ENCODE data around the gene NPHP4. TPM values are rescaled to one million over a fixed set of nuclear protein-coding genes. Genes with fewer than 3 reads are reported as not detected.
A peak's percentile ranks its signal among the peaks of the same experiment; 100 is the strongest.

Gene NPHP4
- total and polyA plus RNA-seq, 2 experiments from 2014 or later = 6.4 to 12.7 TPM

DNA sequence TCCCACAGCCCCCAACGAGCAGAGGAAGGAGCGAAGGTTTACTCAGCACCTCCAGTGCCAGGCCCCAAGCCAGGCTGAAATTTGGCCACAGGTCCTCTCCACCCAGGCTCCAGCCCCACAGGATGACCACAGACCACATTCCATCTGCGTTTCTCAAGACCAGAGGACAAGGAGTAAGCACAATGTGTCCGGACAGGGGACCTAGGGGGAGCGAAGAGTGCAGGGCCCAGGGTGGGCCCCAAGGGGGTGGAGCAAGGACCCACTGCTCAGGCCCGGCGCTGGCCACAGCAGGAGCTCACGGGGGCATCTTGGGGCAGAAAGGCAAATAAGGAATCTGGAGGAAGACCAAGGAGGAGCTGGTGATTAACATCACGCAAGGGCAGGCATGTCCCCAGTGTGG is 100.5 kb downstream of the NPHP4 start:
- Histone ChIP-seq H3K27me3 (no peaks in the 10 kb centered on the region), H3K4me1 (ENCODE audit: low read depth) (no peaks in the 10 kb centered on the region), H3K36me3 (no peaks in the 10 kb centered on the region), H3K27ac (no peak overlapping the region), H3K4me3 (no peak overlapping the region), H3K9me3 (ENCODE audit: low read depth) (no peaks in the 10 kb centered on the region)
- TF ChIP-seq, protein P1, sequence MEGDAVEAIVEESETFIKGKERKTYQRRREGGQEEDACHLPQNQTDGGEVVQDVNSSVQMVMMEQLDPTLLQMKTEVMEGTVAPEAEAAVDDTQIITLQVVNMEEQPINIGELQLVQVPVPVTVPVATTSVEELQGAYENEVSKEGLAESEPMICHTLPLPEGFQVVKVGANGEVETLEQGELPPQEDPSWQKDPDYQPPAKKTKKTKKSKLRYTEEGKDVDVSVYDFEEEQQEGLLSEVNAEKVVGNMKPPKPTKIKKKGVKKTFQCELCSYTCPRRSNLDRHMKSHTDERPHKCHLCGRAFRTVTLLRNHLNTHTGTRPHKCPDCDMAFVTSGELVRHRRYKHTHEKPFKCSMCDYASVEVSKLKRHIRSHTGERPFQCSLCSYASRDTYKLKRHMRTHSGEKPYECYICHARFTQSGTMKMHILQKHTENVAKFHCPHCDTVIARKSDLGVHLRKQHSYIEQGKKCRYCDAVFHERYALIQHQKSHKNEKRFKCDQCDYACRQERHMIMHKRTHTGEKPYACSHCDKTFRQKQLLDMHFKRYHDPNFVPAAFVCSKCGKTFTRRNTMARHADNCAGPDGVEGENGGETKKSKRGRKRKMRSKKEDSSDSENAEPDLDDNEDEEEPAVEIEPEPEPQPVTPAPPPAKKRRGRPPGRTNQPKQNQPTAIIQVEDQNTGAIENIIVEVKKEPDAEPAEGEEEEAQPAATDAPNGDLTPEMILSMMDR (IDR thresholded peaks at IDR 0.05; ENCODE audit: low read depth, low read length) = no peak
- DNase-seq (ENCODE audit: low read depth in 1 of 2, low spot score in 1 of 2) = peak in 1 of 2 donors; percentile 71

DNA sequence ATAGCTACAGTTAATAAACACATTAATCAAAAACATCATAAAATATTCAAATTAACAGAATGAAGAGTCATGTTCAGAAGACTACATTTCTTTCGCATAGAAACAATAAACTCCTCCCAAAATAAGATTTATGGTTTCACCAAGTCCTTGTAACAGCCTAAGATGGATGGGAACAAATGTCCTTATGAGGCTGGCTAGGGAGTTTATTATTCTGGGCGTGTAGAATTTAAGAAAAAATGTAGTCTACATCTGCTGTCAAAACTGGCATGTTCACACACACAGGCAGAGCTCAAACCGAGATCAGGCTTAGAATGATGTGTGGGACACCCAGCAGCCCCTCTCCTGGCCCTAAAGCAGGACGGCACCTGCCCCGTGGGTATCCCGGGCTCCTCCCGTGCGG is 101.1 kb downstream of the NPHP4 start:
- Histone ChIP-seq H3K4me1 (ENCODE audit: low read depth) (no peaks in the 10 kb centered on the region), H3K27ac (no peak overlapping the region), H3K4me3 (no peak overlapping the region), H3K9me3 (ENCODE audit: low read depth) (no peaks in the 10 kb centered on the region), H3K27me3 (no peaks in the 10 kb centered on the region), H3K36me3 (no peaks in the 10 kb centered on the region)
- TF ChIP-seq, protein P1 (IDR thresholded peaks at IDR 0.05; ENCODE audit: low read depth, low read length) = no peak
- DNase-seq (ENCODE audit: low read depth in 1 of 2, low spot score in 1 of 2) = no peak

DNA sequence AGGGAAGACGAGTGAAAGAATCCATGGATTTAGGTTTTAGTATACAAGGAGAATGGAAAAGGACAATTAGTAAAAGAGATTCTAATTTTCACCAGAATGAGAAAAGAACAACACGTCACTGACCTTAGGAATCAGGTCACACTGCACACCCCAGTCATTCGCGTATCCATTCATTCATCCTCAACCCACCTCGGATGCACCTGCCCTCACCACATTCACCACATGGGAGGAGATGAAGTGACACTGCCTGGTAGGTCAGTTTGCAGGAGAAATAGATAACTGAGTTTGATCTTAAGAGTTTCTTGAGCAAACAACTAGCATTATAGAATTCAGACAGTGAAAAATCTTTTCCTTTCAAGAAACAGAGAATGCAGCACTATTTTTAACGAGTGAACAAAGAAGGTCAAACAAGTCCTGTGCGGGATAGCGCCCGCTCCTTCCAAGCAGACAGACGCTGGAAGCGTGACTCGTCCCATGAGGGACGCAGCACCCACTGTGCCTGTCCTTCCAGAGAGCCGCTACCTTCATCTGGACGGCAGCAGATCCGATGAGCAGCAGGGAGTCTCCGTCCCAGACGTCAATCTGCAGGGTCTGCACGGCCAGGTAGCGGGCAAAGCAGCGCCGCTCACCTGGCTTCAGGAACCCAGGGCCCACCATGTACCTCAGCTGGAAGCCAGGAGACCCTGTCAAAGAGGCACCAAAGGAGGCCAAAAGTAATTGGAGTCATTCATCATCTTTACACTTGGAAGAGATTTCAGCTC is 101.7 kb downstream of the NPHP4 start:
- peaks cover 4% of the 10 kb centered on the region for H3K4me1 ChIP-seq (ENCODE audit: low read depth)

DNA sequence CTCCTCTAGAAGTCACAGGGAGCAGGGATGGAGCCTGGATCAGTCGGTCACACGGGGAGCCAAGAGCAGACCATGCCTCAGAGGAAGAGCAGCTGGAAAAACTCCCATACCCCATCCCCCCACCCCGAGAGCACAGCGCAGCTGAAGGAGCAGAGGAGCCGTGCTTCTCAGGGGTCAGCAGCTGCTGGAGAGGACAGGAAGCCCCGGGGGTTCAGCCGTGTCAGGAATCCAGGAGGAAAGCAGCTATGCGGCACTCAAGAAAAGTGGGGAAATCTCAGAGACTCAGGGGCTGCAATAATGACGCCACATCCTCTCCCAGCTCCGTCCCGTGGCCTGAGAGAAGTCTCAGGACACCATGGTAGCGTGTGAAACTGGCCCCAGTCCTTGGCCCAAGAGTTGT is 102.3 kb downstream of the NPHP4 start:
- Histone ChIP-seq H3K27ac (no peak overlapping the region), H3K36me3 (no peaks in the 10 kb centered on the region), H3K9me3 (ENCODE audit: low read depth) (no peaks in the 10 kb centered on the region), H3K27me3 (no peaks in the 10 kb centered on the region), H3K4me1 (ENCODE audit: low read depth) (peaks cover 4% of the 10 kb centered on the region), H3K4me3 (no peak overlapping the region)
- TF ChIP-seq, protein P1 (IDR thresholded peaks at IDR 0.05; ENCODE audit: low read depth, low read length) = no peak
- DNase-seq (ENCODE audit: low read depth in 1 of 2, low spot score in 1 of 2) = peak in 1 of 2 donors; percentile 4

More for the DNA sequence above, 101.7 kb downstream of the NPHP4 start:
- TF ChIP-seq, protein P1 (IDR thresholded peaks at IDR 0.05; ENCODE audit: low read depth, low read length) = no peak
- H3K9me3 ChIP-seq (ENCODE audit: low read depth) = no peaks in the 10 kb centered on the region
- H3K36me3 ChIP-seq = no peaks in the 10 kb centered on the region
- no peak overlapping the region for H3K27ac ChIP-seq
- H3K4me3 ChIP-seq = no peak overlapping the region
- DNase-seq (ENCODE audit: low read depth in 1 of 2, low spot score in 1 of 2) = no peak
- H3K27me3 ChIP-seq = no peaks in the 10 kb centered on the region

DNA sequence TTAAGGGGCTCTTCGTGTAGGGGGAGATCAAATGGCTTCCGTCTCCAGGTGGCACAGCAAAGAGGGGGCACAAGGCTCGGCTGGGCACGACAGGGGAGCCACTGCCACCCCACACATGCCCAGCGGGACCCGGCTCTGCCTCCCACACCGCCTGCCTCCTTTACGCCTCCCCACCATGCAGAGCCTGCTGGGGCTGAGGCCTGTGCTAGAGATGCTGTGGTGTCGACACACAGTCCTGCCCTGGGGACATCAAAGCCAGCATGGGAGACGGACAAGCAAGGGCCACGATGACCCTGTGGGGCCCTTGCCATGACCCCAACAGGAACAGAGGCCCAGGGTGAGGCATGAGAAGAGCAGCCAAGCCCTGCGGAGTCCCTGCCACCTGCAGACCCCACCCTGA is 102.8 kb downstream of the NPHP4 start:
- Histone ChIP-seq H3K27me3 (no peaks in the 10 kb centered on the region), H3K27ac (no peak overlapping the region), H3K4me1 (ENCODE audit: low read depth) (peaks cover 4% of the 10 kb centered on the region), H3K36me3 (no peaks in the 10 kb centered on the region), H3K4me3 (no peak overlapping the region), H3K9me3 (ENCODE audit: low read depth) (no peaks in the 10 kb centered on the region)
- TF ChIP-seq, protein P1 (IDR thresholded peaks at IDR 0.05; ENCODE audit: low read depth, low read length) = no peak
- no peak for DNase-seq (ENCODE audit: low read depth in 1 of 2, low spot score in 1 of 2)

All from cardiac muscle cell (in vitro differentiated cells and primary cell).